MM.1S (cell line): ENCODE results near the gene HES2.

Experiments
- DNase-seq: peaks from one replicate; pipeline ENCODE4 v3.0.0-alpha.2; 2015
- H2AFZ ChIP-seq: fragments of 300-600 bp; sonication (generic); 2 replicates; pipeline ENCODE4 v1.6.0; 2016; ENCODE audit warnings: antibody characterized with exemption, low read length
- H3F3A ChIP-seq: fragments of 300-600 bp; sonication (generic); 2 replicates; pipeline ENCODE4 v1.6.1; 2016; ENCODE audit warnings: mild to moderate bottlenecking, antibody characterized with exemption, low read length, moderate library complexity, mixed read lengths; ENCODE audit not compliant: insufficient read depth
- H3K27ac ChIP-seq: fragments of 300-600 bp; sonication (generic); 2 replicates; pipeline ENCODE4 v1.5.1; 2016; ENCODE audit warnings: mild to moderate bottlenecking, low read length
- H3K27me3 ChIP-seq: fragments of 300-600 bp; sonication (generic); replicated peaks from 2 replicates; pipeline ENCODE4 v1.6.0; 2016; ENCODE audit warnings: low read length; ENCODE audit not compliant: insufficient read depth
- H3K36me3 ChIP-seq: fragments of 300-600 bp; sonication (generic); replicated peaks from 2 replicates; pipeline ENCODE4 v1.6.1; 2016; ENCODE audit warnings: mild to moderate bottlenecking, low read length, mixed read lengths; ENCODE audit not compliant: insufficient read depth
- H3K4me1 ChIP-seq: fragments of 300-600 bp; sonication (generic); 2 replicates; pipeline ENCODE4 v1.6.1; 2016; ENCODE audit warnings: low read length, mixed read lengths
- H3K4me2 ChIP-seq: fragments of 300-600 bp; sonication (generic); 2 replicates; pipeline ENCODE4 v1.6.0; 2016; ENCODE audit warnings: low read depth, low read length
- H3K4me3 ChIP-seq: fragments of 300-600 bp; sonication (generic); 2 replicates; pipeline ENCODE4 v1.5.1; 2016; ENCODE audit warnings: low read length, mixed read lengths
- H3K79me2 ChIP-seq: fragments of 300-600 bp; sonication (generic); 2 replicates; pipeline ENCODE4 v1.6.1; 2016; ENCODE audit warnings: mixed run types, low read length, mixed read lengths
- H3K9ac ChIP-seq: fragments of 300-600 bp; sonication (generic); 2 replicates; pipeline ENCODE4 v1.6.1; 2016; ENCODE audit warnings: low read length, mixed read lengths
- H3K9me2 ChIP-seq: fragments of 300-600 bp; sonication (generic); replicated peaks from 2 replicates; pipeline ENCODE4 v1.6.1; 2016; ENCODE audit warnings: mild to moderate bottlenecking, low read length, mixed read lengths; ENCODE audit not compliant: insufficient read depth
- H3K9me3 ChIP-seq: fragments of 300-600 bp; sonication (generic); replicated peaks from 2 replicates; pipeline ENCODE4 v1.6.1; 2016; ENCODE audit warnings: mild to moderate bottlenecking, low read length, mixed read lengths; ENCODE audit not compliant: insufficient read depth
- H4K20me1 ChIP-seq: fragments of 300-600 bp; sonication (generic); 2 replicates; pipeline ENCODE4 v1.6.1; 2016; ENCODE audit warnings: mild to moderate bottlenecking, low read length, moderate library complexity, mixed read lengths; ENCODE audit not compliant: insufficient read depth
- CTCF ChIP-seq: fragments of 300-600 bp; sonication (generic); IDR thresholded peaks from 2 replicates; pipeline ENCODE4 v1.5.1; 2016; ENCODE audit warnings: antibody characterized with exemption, low read length, mixed read lengths
- EZH2 ChIP-seq: fragments of 300-600 bp; sonication (generic); optimal IDR thresholded peaks from 2 replicates; pipeline ENCODE3; 2017; ENCODE audit warnings: low read depth, mild to moderate bottlenecking, antibody characterized with exemption, low read length, mixed read lengths
- EZH2phosphoT487 ChIP-seq: fragments of 300-600 bp; sonication (generic); IDR thresholded peaks from 2 replicates; pipeline ENCODE4 v1.6.1; 2018; ENCODE audit warnings: antibody characterized with exemption, low read length

HES2 gene

GRCh38 chr1:6410248-6410893 is 9.3 kb downstream of the HES2 start:
- TF ChIP-seq EZH2phosphoT487 = no peak
- H3K9me3 ChIP-seq = no peaks in the 10 kb centered on the region
- H3K79me2 ChIP-seq = no peaks in the 10 kb centered on the region
- peaks cover 4% of the 10 kb centered on the region; the same call in 1 of the 2 replicates for H3K4me1 ChIP-seq
- no peak overlapping the region for H3K4me3 ChIP-seq
- H3K9ac ChIP-seq = no peak overlapping the region
- DNase-seq = no peak
- H3F3A ChIP-seq = peaks cover 5% of the 10 kb centered on the region; the same call in 1 of the 2 replicates
- peaks cover 63% of the 10 kb centered on the region for H3K27me3 ChIP-seq
- H3K9me2 ChIP-seq = no peaks in the 10 kb centered on the region
- no peaks in the 10 kb centered on the region for H4K20me1 ChIP-seq
- H3K4me2 ChIP-seq = no peak overlapping the region
- H3K36me3 ChIP-seq = no peaks in the 10 kb centered on the region
- H3K27ac ChIP-seq = no peak overlapping the region
- H2AFZ ChIP-seq = no peak overlapping the region

- no peak for TF ChIP-seq CTCF
- no peak for TF ChIP-seq EZH2phosphoT487
- TF ChIP-seq EZH2 = no peak
- Histone ChIP-seq H3K79me2 (no peaks in the 10 kb centered on the region), H2AFZ (no peak overlapping the region), H3K27me3 (peaks cover 65% of the 10 kb centered on the region), H3K4me2 (no peak overlapping the region), H3K9me3 (no peaks in the 10 kb centered on the region), H3K9ac (no peak overlapping the region), H3K4me1 (no peaks in the 10 kb centered on the region; the same call in 1 of the 2 replicates), H3K9me2 (no peaks in the 10 kb centered on the region), H3F3A (peaks cover 2% of the 10 kb centered on the region; the same call in 1 of the 2 replicates), H3K4me3 (no peak overlapping the region), H3K36me3 (no peaks in the 10 kb centered on the region), H3K27ac (no peak overlapping the region), H4K20me1 (no peaks in the 10 kb centered on the region)
- no peak for DNase-seq
Measured at GRCh38 chr1:6409733-6410132, 10.0 kb downstream of the HES2 start.

- H3K9me2 ChIP-seq = no peaks in the 10 kb centered on the region
- no peaks in the 10 kb centered on the region for H3F3A ChIP-seq
- H3K79me2 ChIP-seq = no peaks in the 10 kb centered on the region
- TF ChIP-seq CTCF (no peak), EZH2phosphoT487 (no peak), EZH2 (no peak)
- H3K4me3 ChIP-seq = no peak overlapping the region
- H2AFZ ChIP-seq = no peak overlapping the region
- H3K27ac ChIP-seq = no peak overlapping the region
- H3K4me2 ChIP-seq = no peak overlapping the region
- H3K9ac ChIP-seq = no peak overlapping the region
- peaks cover 66% of the 10 kb centered on the region for H3K27me3 ChIP-seq
- no peaks in the 10 kb centered on the region for H3K9me3 ChIP-seq
- H3K4me1 ChIP-seq = no peaks in the 10 kb centered on the region
- H4K20me1 ChIP-seq = no peaks in the 10 kb centered on the region
- no peak for DNase-seq
- no peaks in the 10 kb centered on the region for H3K36me3 ChIP-seq
Measured at GRCh38 chr1:6409053-6409452, 10.7 kb downstream of the HES2 start.

GRCh38 chr1:6408023-6408422 is 11.7 kb downstream of the HES2 start:
- no peak for TF ChIP-seq EZH2
- TF ChIP-seq EZH2phosphoT487 = no peak
- TF ChIP-seq CTCF = no peak
- no peaks in the 10 kb centered on the region for H3K4me1 ChIP-seq
- H3K36me3 ChIP-seq = no peaks in the 10 kb centered on the region
- H3K79me2 ChIP-seq = no peaks in the 10 kb centered on the region
- no peaks in the 10 kb centered on the region for H3K9me3 ChIP-seq
- DNase-seq = no peak
- H3K4me2 ChIP-seq = no peak overlapping the region
- H4K20me1 ChIP-seq = no peaks in the 10 kb centered on the region
- H3K9ac ChIP-seq = no peak overlapping the region
- no peak overlapping the region for H3K4me3 ChIP-seq
- peaks cover 62% of the 10 kb centered on the region for H3K27me3 ChIP-seq
- H3K27ac ChIP-seq = no peak overlapping the region
- no peak overlapping the region for H2AFZ ChIP-seq
- no peaks in the 10 kb centered on the region for H3K9me2 ChIP-seq
- H3F3A ChIP-seq = no peaks in the 10 kb centered on the region
